K562 treated with DMSO at 1 percent for 24 hours (cell line): ENCODE measurements around the gene UGT2B17. TPM values are rescaled to one million over a fixed set of nuclear protein-coding genes. Genes with fewer than 3 reads are reported as not detected.

ENCODE experiments used
- total RNA-seq: library from RNA; unstranded; fragments of 300-600 nt; gene quantifications from 2 replicates; pipeline ENCODE4 v1.2.3, GENCODE V29; 2022; ENCODE audit warnings: low read depth; ENCODE audit not compliant: insufficient read depth

The UGT2B17 gene
- total RNA-seq: not detected in 2 replicates

GRCh38 chr4:68576272-68577125 lies at the start of gene UGT2B17:
Gene UGT2B17 (minus strand): TSS chr4:68576322. CDS start chr4:68568484, 7,838 bp downstream.

Other genes starting within 250 kb of the UGT2B17 start
- gene YTHDC1, start 226.2 kb downstream of the UGT2B17 start, total RNA-seq: 33.8 and 34.9 TPM in 2 replicates
- gene TMPRSS11E, start 128.9 kb downstream of the UGT2B17 start, total RNA-seq: not detected in 2 replicates
- gene UGT2B15, start 94.3 kb upstream of the UGT2B17 start, total RNA-seq: 0.16 TPM in 1 of 2 replicates, not detected in the other
- gene UGT2B10, start 239.7 kb upstream of the UGT2B17 start, total RNA-seq: not detected in 2 replicates